ENCODE data around the gene C12orf56. TPM values are rescaled to one million over a fixed set of nuclear protein-coding genes. Genes with fewer than 3 reads are reported as not detected.

The C12orf56 gene
- total RNA-seq, 1 experiment from 2014 or later = not detected

DNA sequence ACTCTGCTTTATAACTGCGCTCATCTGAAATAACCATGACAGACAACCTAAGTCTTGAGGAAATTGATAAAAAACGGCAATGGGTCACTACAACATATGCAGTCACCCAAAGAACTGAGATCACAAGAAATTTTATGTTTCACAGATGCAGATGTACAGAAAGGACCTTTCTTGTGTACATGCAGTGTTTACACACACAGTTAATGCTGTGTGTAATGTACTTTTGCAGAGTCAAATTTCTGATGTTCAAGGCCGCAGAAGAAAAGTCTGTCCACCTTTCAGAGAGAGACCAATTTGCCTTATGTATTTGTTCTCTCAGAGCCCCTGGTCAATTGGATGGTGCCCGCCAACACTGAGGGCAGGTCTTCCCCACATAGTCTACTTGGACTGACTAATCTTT lies 38.4 kb upstream of the C12orf56 start:
- H3K36me3 ChIP-seq (ENCODE audit: control insufficient read depth in 1 of 2, insufficient read depth in 2 of 2, low read length in 2 of 2) = peaks cover 65 to 71% of the 10 kb centered on the region in 2 experiments
- no peaks in the 10 kb centered on the region for H3K9me2 ChIP-seq (ENCODE audit: insufficient read depth)
- ATAC-seq (no peak), DNase-seq (ENCODE audit: low read depth, low spot score) (no peak)
- no peak overlapping the region for H2AFZ ChIP-seq (ENCODE audit: low read depth, low read length, poor library complexity, severe bottlenecking)
- ChIA-PET CTCF (no interaction called here), POLR2A (no interaction called here), RAD21 (ENCODE audit: low non-redundant PET in 1 of 2, low total read pairs in 2 of 2, uncharacterized antibody in 2 of 2, unreplicated experiment in 2 of 2) (no interaction called here)
- TF ChIP-seq RAD21 (IDR thresholded peaks at IDR 0.05; ENCODE audit: low read depth) (no peak), EZH2phosphoT487 (IDR thresholded peaks at IDR 0.05; ENCODE audit: borderline replicate concordance) (no peak), FOSL1 (IDR thresholded peaks at IDR 0.05; ENCODE audit: low read depth) (no peak), JUND (IDR thresholded peaks at IDR 0.05) (no peak), ZFX (IDR thresholded peaks at IDR 0.05) (no peak), TCF7L2 (IDR thresholded peaks at IDR 0.05; ENCODE audit: borderline replicate concordance, extremely low read depth, insufficient read depth, insufficient read length) (no peak), SRF (IDR thresholded peaks at IDR 0.05; ENCODE audit: low read depth) (no peak), YY1 (IDR thresholded peaks at IDR 0.05; ENCODE audit: extremely low read depth, insufficient replicate concordance, low read depth, low read length) (no peak), POLR2A (IDR thresholded peaks at IDR 0.05; ENCODE audit: borderline replicate concordance, extremely low read depth, insufficient read depth, insufficient read length) (no peak), ELF1 (IDR thresholded peaks at IDR 0.05; ENCODE audit: borderline replicate concordance, low read depth) (no peak)
- TF ChIP-seq, protein P1, sequence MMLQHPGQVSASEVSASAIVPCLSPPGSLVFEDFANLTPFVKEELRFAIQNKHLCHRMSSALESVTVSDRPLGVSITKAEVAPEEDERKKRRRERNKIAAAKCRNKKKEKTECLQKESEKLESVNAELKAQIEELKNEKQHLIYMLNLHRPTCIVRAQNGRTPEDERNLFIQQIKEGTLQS (IDR thresholded peaks at IDR 0.05) = no peak
- TF ChIP-seq, protein P2, sequence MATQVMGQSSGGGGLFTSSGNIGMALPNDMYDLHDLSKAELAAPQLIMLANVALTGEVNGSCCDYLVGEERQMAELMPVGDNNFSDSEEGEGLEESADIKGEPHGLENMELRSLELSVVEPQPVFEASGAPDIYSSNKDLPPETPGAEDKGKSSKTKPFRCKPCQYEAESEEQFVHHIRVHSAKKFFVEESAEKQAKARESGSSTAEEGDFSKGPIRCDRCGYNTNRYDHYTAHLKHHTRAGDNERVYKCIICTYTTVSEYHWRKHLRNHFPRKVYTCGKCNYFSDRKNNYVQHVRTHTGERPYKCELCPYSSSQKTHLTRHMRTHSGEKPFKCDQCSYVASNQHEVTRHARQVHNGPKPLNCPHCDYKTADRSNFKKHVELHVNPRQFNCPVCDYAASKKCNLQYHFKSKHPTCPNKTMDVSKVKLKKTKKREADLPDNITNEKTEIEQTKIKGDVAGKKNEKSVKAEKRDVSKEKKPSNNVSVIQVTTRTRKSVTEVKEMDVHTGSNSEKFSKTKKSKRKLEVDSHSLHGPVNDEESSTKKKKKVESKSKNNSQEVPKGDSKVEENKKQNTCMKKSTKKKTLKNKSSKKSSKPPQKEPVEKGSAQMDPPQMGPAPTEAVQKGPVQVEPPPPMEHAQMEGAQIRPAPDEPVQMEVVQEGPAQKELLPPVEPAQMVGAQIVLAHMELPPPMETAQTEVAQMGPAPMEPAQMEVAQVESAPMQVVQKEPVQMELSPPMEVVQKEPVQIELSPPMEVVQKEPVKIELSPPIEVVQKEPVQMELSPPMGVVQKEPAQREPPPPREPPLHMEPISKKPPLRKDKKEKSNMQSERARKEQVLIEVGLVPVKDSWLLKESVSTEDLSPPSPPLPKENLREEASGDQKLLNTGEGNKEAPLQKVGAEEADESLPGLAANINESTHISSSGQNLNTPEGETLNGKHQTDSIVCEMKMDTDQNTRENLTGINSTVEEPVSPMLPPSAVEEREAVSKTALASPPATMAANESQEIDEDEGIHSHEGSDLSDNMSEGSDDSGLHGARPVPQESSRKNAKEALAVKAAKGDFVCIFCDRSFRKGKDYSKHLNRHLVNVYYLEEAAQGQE (IDR thresholded peaks at IDR 0.05; ENCODE audit: low read depth) = no peak
- H3K4me1 ChIP-seq (ENCODE audit: control insufficient read depth in 1 of 2, insufficient read depth in 2 of 2, low read length in 2 of 2) = peaks cover 0 to 8% of the 10 kb centered on the region in 2 experiments; a peak in 1 of 4 replicates
- no TSS peak for BruUV-seq (replicated peaks)
- intact Hi-C loops (cut with micrococcal nuclease) = no loop called here
- peaks cover 31% of the 10 kb centered on the region; the same call in 1 of the 2 replicates for H3K79me2 ChIP-seq (ENCODE audit: insufficient read depth, low read length)
- H3K27me3 ChIP-seq (ENCODE audit: insufficient read depth, low read length) = no peaks in the 10 kb centered on the region
- no peaks in the 10 kb centered on the region for H3K9me3 ChIP-seq (ENCODE audit: control insufficient read depth in 1 of 2, insufficient read depth in 1 of 2, low read depth in 1 of 2, low read length in 2 of 2)
- H4K20me1 ChIP-seq (ENCODE audit: insufficient read depth) = no peaks in the 10 kb centered on the region; the same call in 1 of the 2 replicates
- H3K27ac ChIP-seq (ENCODE audit: low read depth, low read length) = no peak overlapping the region
- no peak overlapping the region for H3K4me3 ChIP-seq (replicated peaks in 1 of 2; ENCODE audit: low read depth in 1 of 2, low read length in 2 of 2)
- no peak overlapping the region for H3K9ac ChIP-seq (ENCODE audit: low read length)
- no peak overlapping the region for H3K4me2 ChIP-seq (ENCODE audit: low read length)
